Measurements from ENCODE around the gene INSRR.

The INSRR gene

DNA sequence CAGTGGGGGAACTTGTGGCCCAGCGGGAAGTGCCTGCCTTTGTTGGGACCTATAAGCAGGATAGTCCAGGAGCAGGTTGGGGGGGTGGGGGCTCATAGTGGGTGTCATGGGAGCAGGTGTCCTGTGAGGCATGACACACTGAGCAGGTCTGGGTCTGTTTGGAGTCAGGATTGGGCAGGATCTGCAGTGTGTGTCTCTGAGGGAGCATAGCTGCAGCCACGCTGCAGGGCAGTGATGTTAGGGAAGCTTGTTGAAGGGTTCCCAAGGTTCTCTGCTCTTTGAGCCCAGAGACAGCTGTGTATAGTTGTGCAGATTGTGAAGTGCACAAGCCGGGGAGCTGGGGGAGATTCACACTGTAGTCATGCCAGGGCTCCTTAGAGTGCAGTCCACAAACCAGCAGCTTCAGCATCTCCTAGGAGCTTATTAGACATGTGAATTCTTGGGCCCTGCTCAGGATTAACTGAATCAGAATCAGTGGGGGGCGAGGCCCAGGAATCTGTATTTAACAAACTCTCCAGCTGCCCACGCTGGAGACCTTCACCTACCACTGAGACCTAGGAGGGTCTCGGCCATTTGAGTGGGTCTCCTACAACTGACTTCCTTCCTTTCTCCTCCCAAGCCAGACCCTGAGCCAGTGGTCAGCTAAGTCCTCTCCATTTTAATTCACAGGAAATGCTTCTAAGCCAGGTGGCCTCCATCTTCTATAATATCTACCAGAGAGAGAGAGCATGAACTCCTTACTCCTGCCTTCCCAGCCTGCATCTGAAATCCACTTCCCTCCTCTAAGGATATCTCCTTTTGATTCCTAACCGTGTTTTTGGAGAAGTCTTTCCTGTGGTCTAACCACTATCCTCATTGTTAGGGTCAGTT lies 11.1 kb downstream of the INSRR start:
- no peak for DNase-seq

DNA sequence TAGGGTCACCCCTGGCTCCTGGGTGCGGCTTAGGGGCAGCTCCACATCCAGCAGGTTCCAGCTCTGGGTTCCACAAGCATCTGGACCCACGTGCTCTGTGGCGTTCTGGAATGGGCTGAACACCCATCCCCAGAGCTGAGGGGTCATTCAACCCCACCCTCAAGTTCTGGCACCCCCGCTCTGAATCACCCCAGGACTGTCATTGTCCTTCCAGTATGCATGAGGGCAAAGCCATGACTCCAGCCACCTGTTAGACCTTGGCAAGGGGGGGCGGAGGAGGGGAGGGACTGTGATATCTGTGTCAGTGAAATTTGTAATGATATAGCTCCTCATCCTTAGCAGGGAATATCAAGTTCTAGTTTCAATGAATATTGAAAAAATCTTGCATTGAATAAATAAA lies 12.3 kb downstream of the INSRR start:
- no peak for DNase-seq

DNA sequence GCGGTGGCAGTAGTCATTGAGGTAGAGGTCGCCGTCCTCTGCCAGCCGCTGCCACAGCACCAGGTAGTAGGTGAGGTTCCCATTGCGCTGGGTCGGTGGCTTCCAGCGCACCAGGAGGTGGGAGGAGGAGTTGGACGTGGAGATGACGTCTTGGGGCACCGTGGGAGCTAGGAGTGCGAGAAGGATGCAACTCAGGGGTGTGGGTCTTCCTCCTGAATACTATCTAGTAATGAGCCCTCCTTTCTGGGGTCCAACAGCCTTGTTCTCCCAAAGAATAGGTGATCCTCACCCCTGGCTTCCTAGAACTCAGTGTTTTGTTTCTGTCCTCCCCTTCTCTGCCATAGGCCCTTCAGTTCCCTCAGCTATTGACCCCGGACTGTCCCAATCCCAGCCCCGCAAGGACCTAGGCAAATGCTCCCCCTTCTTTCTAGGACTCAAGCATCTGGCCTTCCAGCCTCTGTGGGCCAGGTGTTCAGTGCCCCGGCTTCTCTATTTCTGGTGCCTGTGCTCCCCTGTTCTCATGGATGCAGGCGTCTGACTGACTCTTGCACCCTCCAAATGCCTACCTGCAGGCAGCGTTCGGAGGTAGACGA lies 12.9 kb downstream of the INSRR start:
- DNase-seq, result no peak

DNA sequence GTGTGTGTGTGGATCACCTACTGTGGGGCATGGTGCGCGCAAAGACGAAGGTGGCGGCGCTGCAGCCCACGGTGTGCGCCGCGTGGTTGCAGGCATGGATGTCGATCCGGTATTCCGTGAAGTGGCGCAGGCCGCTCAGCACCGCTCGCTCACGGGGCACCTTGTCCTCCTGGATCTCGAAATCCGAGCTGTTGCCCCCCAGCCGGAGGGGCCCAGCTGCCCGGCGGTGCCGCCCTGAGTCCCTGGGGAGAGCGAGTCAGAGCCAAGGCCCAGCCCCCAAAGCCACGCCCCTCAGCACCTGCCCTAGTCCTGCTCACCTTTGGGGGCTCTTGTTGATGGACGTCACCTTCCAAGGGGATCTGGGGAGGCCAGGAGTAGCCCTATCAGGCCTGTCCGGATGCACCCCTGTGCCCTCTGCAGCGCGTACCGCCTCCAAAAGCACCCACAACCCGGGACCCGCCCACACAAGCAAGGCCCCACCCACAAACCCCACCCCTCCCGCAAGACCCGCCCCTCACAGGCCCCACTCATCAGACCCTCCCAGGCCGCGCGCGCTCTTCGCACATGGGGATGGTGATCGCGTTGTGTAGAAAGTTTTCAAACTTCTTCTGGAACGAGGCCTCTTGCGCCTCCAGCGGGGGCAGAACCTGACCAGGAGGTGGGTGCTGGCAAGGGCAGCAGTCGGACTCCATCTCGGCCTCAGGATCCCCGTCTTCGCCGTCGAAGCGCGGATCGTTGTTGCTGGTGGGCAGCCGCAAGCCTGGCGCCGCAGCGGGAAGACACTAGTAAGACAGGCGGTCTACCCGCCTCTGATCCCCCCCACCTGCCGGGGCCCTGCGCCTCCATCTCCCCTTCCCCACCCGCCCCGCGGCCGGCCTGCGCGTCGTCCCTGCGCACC lies 13.6 kb downstream of the INSRR start:
- DNase-seq, result no peak

DNA sequence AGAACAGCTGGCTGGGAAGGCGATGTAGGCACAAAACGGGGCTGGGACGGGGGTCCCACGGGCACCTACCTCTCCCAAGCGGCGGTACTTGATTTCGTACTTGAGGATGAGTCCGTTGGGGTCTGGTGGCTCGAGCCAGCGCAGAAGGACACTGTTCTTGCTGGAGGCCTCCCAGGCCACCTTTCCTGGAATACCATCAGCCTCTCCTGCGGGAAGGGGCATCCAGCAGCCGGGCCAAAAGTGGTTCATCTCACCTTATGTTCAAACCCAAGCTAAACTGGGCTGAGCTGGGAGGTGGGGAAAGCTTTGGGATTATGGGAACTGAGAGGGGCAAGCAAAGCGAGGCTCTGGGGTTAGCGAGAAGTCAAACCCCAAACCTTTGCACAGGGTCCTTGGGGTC lies 14.3 kb downstream of the INSRR start:
- DNase-seq, result no peak

DNA sequence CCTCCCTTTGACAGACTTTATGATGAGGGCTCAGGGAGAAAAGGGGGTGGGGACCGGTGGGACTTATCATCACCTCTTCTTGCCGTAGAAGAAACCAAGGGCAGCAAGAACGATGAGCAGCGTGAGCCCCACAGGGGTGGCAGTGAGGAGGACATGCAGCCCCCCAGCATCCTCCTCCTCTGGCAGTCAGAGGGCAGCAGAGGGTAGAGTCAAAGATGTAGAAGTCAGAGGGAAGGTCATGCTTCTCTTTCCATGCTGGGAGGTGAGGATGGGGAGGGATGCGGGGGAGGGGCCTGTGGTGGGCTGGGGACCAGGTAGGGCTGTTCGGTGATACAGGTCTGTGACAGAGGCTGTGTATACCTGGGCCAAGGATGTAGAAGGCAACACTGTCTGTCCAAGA lies 14.8 kb downstream of the INSRR start:
- DNase-seq, result no peak

DNA sequence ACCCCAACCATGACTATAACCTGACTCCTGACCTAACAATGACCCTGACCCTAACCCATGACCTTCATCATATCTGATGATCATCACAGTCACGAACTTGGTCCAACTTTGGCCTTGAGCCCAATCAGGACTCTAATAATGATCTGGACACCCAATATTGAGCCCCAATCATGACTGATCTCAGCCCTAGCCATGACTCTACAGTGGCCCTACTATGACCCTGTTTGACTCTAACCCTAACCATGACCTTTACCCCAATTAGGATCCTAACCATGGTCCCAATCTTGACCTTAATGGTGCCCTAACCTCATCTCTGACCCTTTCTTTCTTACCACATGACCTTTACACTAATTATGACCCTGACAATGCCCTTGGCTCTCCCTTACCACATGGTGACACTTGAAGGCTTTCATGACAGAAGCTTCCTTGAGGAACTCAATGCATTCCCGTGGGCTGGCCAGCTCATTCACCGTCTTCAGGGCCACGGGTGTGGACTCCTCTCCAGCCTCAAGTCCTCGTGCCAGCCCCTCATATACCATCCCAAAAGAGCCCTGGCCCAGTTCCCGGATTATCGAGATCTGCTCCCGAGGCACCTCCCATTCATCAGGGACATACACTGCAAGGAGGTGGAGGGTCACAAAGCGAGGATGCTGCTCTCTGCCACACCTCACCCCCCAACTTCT lies 16.2 kb downstream of the INSRR start:
- no peak for DNase-seq

DNA sequence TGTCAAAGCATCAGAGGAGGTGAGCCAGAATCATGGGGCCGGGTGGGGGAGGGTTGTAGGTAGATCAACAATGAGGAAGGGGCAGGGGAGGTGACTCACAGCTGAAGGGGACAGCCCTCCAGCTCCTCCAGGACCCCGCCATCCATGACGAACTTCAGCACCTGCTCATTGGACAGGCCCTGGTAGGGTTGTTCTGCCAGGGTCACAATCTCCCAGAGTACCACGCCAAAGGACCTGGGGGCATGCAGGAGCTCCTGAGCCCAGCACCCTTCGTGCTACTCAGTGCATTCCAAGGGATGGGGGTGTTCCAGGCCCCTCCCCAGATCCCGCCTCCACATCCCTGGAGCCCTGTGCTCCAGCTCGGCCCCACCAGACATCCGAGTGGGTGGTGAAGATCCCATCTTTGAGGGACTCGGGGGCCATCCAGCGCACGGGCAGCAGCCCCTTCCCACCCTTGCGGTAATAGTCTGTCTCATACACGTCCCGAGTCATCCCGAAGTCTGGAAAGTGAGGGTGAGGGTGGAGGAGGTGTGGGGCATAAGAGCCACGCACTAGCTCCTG lies 17.5 kb downstream of the INSRR start:
- DNase-seq, result no peak

DNA sequence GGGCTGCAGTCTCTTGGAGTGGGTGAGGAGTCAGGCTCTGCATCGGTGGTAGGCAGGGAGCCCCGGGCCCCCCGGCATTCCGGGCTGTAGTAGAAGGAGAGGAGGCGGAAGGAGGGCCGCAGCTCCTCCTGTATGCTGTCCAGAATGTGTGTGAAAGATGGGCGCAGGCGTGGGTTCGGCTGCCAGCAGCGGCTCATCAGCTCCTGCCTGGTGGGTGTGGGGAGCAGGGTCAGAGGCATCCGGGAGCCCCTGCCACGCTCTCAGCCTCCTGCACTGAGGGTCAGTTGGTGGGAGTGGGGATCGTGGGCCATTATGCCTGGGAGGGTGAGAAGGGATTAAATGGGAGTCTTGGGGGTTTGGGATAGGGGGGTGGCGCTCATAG lies 18.0 kb downstream of the INSRR start:
- no peak for DNase-seq

DNA sequence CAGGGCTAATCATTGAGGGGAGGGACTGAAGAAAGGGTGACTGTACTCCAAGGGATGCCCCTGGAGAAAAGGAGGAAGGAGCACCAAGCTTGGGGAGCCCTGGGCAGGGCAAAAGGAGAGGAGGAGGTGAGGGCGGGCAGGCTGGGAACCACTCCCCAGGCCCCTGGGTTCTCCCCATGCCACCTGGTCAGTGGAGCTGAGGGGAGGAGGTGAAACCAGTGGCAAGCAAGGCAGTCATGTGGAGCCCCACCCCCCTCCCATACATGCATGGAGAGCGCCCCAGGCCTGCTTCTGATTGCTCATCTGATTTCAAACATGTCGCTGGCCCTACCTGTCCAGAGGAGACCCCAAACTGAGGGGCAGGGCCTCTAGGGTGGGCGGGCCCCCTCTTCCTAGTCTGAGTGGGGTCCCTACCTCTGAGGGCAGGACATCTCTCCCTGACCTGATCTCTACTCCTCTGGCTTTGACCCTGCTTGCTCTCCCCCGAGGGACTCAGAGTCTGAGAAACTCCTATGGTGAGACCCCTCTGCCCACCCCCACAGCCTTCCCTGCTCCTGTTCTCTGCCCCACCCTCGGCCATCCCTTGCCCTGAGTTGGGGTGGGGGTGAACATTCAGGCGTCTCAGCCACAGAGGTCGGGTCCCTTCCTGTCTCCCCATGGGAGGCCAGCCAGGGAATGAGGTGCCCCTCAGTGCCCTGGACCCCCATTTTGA lies 18.6 kb downstream of the INSRR start:
- no peak for DNase-seq

DNA sequence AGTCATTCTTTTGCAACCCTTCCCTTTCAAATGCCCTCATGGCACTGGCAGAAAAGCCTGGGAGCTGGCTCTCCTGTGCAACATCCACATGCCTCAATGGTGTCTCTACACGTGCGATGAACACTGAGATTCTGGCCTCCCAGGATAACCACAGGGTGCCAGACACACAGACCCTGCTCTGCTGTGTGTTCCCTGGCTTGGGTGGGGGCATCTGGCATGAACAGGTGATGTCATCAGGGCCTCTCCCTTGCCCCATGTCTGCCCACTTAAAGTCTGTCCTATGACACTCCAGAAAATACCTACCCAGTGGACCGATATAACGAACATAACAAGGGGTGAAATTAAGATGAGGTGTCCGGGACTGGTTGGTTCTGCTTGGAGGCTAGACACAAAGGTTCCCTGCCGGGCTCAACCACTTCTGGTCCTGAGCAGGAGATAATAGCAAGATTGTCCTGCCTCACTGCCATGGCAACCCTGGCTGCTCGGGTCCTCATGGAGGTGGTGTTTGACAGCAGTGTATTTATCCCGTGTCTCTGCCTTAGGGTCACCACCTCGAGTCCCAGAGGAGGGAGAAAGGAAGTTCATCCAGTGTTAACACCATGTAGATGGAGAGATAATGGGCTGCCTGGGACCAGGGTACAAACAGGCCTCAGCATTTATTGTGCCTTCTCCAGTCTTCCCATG lies 19.3 kb downstream of the INSRR start:
- no peak for DNase-seq

DNA sequence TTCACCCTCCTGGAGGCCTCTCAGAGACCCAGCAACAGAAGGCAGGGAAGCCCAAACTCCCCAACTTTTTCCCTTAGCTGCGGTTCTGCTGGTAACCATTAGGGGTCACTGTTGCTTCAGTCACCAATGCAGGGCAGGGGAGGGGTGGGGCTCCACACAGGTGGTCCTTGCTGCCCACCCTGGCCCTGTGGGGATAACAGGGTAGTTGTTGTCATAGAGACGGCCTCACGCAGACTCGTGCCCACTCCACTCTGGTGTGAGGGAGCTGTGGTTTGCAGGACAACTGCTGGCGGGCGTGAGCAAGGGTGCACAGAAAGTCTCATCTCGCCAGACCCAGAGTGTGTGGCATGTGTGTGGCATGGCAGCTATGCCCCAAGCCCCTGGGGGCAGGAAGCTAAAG lies 19.9 kb downstream of the INSRR start:
- DNase-seq, result peak; percentile 53

DNA sequence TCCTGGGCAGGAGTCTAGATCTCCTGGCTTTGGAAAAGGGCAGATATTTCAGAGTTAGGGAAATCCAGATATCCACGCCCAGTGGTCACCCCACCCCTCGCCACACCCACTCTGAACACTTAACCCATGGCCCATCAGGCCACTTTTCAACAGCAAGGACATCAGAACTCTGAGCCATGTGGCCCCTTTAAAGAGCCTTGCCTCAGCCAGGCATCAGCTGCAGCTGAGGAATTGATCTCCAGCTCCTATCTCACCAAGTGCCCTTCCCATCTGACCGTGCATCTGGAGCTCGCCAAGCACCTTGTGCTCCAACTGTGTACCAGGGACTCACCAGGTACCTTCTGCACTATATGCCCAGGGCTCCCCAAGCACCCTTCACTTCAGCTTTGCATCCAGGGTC lies 22.0 kb downstream of the INSRR start:
- no peak for DNase-seq

DNA sequence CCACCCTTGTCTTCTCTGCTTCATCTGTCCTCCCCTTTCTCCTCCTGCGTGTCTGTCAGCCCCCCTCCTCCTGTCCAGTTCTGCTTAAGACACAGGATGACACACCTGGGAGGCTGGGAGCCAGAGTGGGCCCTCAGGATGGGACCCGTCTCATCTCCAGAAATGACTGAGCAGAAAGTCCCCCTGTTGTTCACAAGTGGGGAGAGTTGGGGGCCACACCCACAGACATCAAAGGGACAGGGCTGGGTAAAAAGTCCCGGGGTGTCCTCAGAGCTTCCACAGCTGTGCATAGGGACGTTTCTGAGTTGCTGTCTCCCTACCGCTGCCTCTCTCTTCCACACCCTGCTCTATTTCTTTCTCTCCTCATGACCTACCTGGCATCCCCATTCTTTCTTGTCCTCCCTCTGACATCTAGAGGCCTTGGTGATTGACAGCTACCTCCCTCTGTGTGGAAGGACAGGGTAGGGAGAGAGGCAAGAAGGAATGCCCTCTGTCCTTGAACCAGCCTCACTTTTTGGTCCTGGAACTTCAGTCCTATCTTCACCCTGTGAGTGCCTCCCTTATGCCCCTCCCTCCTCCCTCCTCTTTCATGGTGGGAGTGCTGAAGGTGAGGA lies 22.8 kb downstream of the INSRR start:
- no peak for DNase-seq

DNA sequence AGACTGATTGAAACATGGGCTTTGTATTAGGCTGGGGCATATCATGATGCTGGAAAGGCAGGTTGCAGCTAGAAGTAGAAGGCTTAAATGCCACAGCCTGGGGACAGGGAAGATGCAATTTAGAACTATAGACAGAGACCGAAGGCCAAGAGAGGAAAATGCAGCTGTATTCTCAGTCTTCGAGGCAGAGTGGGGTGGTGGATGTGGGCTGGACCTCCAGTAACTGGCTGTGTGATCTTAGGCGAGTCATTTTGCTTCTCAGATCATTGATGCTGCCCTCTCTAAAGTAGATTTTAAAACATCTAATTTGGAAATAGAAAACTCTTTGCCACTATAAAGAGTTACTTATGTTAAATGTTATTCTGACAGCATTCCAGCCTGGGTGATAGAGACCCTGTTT lies 24.6 kb downstream of the INSRR start:
- DNase-seq, result no peak

DNA sequence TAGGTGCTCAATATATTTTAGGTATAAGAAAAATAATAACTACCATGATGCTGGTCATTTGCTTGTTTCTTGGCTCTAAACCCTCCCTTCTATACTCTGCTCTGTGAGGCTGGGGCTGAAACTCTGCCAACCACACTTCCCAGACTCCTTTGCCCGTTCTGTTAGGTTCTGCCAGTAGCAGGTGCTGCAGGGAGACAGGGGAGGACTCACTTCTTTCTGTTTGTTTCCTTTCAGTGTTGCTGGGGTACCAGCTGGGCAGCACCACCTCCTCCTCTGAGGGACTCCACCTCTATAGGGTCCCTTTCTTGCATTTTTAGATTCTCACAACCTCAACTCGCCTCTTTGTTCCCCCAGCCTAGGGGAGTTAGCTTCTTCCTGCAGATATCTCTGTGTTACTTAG lies 25.3 kb downstream of the INSRR start:
- DNase-seq, result no peak

DNA sequence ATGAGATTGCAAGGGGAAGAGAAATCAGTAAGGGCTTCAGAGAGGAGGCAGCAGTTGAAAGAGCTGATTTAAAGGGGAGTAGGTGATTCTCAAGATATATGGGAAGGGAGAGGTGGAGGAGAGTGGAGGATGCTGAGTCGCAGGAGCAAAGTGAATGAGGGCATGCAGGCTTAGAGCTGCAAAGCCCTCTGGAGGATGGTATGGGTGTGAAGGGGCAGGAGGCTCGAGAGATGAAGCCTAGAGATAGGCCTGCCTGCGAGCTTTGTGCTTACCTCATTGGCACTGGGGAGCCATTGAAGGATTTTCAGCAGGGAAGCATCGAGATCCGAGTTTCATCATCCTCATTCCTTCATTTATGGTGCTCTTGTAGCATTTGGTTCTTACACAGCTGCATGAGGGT lies 26.5 kb downstream of the INSRR start:
- no peak for DNase-seq

DNA sequence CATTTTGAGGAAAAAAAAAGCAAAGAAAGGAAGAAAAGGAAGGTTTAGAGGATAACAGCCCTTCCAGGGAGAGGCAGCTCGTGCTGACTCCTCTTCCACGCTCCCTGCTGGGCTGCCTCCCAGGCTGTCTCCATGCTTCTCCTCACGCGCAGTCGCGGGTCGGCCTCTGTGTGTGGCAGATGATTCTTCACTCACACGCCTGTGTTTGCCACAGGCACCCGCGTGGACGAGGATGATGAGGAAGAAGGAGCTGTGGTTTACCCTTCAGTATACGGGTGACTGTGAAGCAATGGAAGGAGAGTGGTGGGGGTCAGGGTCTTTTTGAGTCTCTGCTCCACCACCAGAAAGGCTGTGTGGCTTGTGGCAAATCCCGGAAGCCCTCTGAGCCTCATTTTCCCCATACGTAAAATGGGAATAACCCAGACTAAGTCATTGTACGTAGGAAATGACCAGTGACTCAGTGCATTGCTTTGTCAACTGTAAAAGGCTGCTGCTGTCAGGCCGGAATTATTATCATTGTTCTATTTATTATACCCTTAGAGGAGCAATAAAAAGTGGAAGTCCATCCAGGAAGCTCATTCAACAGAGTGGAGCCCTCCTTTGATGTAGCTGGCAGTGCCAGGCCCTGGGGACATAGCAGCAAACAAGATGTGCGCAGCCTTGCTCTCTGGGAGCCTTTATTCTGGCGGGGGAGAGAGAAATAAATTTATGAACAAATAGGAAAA lies 30.4 kb downstream of the INSRR start:
- no peak for DNase-seq

DNA sequence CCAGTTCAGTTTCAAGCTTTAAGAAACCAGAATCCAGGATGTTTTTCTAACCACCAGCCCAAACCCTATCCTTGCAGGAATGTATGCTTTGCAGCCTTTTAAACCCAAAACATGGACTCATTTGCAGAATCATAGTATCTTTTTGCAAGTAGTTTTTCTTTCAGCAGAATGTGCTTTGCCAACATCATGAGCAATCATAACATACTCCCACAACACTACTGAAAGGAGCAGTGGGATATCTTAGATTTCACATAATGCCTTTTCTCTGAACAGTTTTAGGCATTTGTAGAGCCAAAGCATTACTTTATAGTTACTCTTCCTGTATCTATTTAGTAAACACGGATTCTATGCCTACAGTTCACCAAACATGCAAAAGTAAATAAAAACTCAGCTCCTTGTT lies 32.3 kb downstream of the INSRR start:
- no peak for DNase-seq

DNA sequence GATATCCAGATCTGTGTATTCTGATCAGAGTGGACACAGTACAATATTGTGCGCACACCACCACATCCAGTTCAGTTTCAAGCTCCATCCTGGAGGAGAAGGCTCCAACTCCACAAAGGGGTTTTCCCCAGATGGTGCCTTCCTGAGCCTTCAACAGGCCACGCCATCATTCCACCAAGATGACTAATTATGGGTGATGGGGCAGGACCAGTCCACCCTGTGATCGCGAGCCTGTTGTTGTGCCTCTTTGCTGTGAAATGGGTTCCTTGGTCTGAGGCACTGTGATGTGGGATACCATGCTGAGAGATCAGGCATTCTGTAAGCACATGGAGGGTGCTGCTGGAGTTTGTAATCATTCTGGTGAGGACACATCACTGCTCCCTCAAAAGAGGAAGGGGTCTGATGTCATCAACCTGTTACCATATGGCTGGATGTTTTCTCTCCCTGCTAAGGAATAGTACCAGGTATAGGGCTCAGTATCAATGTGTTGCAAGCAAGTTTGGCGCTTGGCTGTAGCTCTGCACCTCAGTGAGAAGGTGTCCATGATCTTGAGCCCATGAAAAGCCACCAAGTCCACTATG lies 35.6 kb downstream of the INSRR start:
- DNase-seq, result no peak

Measured in NCI-H1694 (cell line).